Neutrophil (primary cell): ENCODE results near the gene TNS4.

Experiments used
- H3K27ac ChIP-seq: fragments of 200-600 bp; sonication (generic); 2 replicates; pipeline ENCODE4 v1.5.1; 2016; ENCODE audit warnings: mild to moderate bottlenecking, moderate library complexity
- H3K27me3 ChIP-seq: fragments of 200-600 bp; sonication (generic); 2 replicates; pipeline ENCODE4 v1.6.0; 2016; ENCODE audit warnings: mild to moderate bottlenecking
- H3K36me3 ChIP-seq: fragments of 200-600 bp; sonication (generic); 2 replicates; pipeline ENCODE4 v1.5.1; 2017
- H3K4me1 ChIP-seq, 2 experiments: fragments of 200-600 bp in 1 of 2; sonication (generic) in 1 of 2; 1 replicate in 1 of 2; 2 replicates in 1 of 2; pipeline versions ENCODE4 v1.5.1 to v1.6.1; 2013 to 2016; ENCODE audit warnings: low read depth in 1 of 2, low read length in 1 of 2, mild to moderate bottlenecking in 1 of 2, moderate library complexity in 1 of 2; ENCODE audit not compliant: control insufficient read depth in 1 of 2, insufficient read depth in 1 of 2
- H3K4me3 ChIP-seq, 2 experiments: fragments of 200-600 bp in 1 of 2; sonication (generic) in 1 of 2; 1 replicate in 1 of 2; 2 replicates in 1 of 2; pipeline ENCODE4 v1.5.1; 2013 to 2016; ENCODE audit warnings: low read depth in 1 of 2, low read length in 1 of 2, mild to moderate bottlenecking in 1 of 2, moderate library complexity in 1 of 2
- H3K9me3 ChIP-seq: fragments of 200-600 bp; sonication (generic); 2 replicates; pipeline ENCODE4 v1.5.1; 2016
- CTCF ChIP-seq: fragments of 200-600 bp; sonication (generic); IDR thresholded peaks from 2 replicates; pipeline ENCODE4 v1.5.1; 2016; ENCODE audit warnings: antibody characterized with exemption

The TNS4 gene

GRCh38 chr17:40498281-40499084 is 2.9 kb downstream of the TNS4 start:
- H3K9me3 ChIP-seq, result no peaks in the 10 kb centered on the region
- H3K27ac ChIP-seq, result no peak overlapping the region
- no peaks in the 10 kb centered on the region for H3K36me3 ChIP-seq
- TF ChIP-seq CTCF, result no peak
- H3K4me3 ChIP-seq, result no peak overlapping the region
- peaks cover 80% of the 10 kb centered on the region for H3K27me3 ChIP-seq
- H3K4me1 ChIP-seq, result no peaks in the 10 kb centered on the region

- Histone ChIP-seq H3K9me3 (no peaks in the 10 kb centered on the region), H3K36me3 (no peaks in the 10 kb centered on the region), H3K27me3 (peaks cover 78% of the 10 kb centered on the region), H3K27ac (no peak overlapping the region), H3K4me3 (no peak overlapping the region), H3K4me1 (no peaks in the 10 kb centered on the region)
- TF ChIP-seq CTCF, result no peak
These were observed 3.7 kb downstream of the TNS4 start for GRCh38 chr17:40497695-40498094.

GRCh38 chr17:40496634-40497420 is 4.6 kb downstream of the TNS4 start:
- H3K9me3 ChIP-seq, result no peaks in the 10 kb centered on the region
- peaks cover 69% of the 10 kb centered on the region for H3K27me3 ChIP-seq
- no peaks in the 10 kb centered on the region for H3K36me3 ChIP-seq
- no peak for TF ChIP-seq CTCF
- H3K4me3 ChIP-seq, result no peak overlapping the region
- no peaks in the 10 kb centered on the region for H3K4me1 ChIP-seq
- no peak overlapping the region for H3K27ac ChIP-seq

- peaks cover 65% of the 10 kb centered on the region for H3K27me3 ChIP-seq
- no peak overlapping the region for H3K27ac ChIP-seq
- H3K4me1 ChIP-seq, result no peaks in the 10 kb centered on the region
- H3K9me3 ChIP-seq, result no peaks in the 10 kb centered on the region
- no peak overlapping the region for H3K4me3 ChIP-seq
- H3K36me3 ChIP-seq, result no peaks in the 10 kb centered on the region
- TF ChIP-seq CTCF, result no peak
These were observed 5.3 kb downstream of the TNS4 start for GRCh38 chr17:40496170-40496569.

- Histone ChIP-seq H3K4me3 (no peak overlapping the region), H3K27ac (no peak overlapping the region), H3K4me1 (no peaks in the 10 kb centered on the region), H3K27me3 (peaks cover 66% of the 10 kb centered on the region), H3K9me3 (no peaks in the 10 kb centered on the region), H3K36me3 (no peaks in the 10 kb centered on the region)
- TF ChIP-seq CTCF, result no peak
These were observed 6.3 kb downstream of the TNS4 start for GRCh38 chr17:40495140-40495539.
